ENCODE results near the gene IGDCC3. TPM values are rescaled to one million over a fixed set of nuclear protein-coding genes. Genes with fewer than 3 reads are reported as not detected.

IGDCC3 gene
- polyA plus RNA-seq, 1 donor (not counting 4 experiments of a cell fraction or from before 2014, with no cell fraction given), result not detected

- H3K4me3 ChIP-seq (ENCODE audit: control insufficient read depth in 2 of 3, extremely low read depth in 1 of 3, insufficient read depth in 2 of 3, low read depth in 1 of 3, low read length in 3 of 3), result no peak overlapping the region
- no peaks in the 10 kb centered on the region for H3K36me3 ChIP-seq (ENCODE audit: control insufficient read depth in 2 of 2, extremely low read depth in 1 of 2, insufficient read depth in 2 of 2, low read length in 2 of 2)
- DNase-seq (ENCODE audit: low read depth, low spot score) (no peak), FAIRE-seq (no peak)
- TF ChIP-seq CTCF (optimal IDR thresholded peaks at IDR 0.05 in 1 of 3, IDR thresholded peaks at IDR 0.05 in 1 of 3, conservative IDR thresholded peaks at IDR 0.05 in 1 of 3; ENCODE audit: extremely low read depth in 1 of 3, insufficient read depth in 2 of 3, low read length in 3 of 3) (no peak), EZH2 (IDR thresholded peaks at IDR 0.05; ENCODE audit: low read length) (no peak)
- H3K9me3 ChIP-seq (ENCODE audit: control insufficient read depth, low read depth, low read length), result no peaks in the 10 kb centered on the region
- dilution Hi-C loops (cut with MboI; ENCODE audit: extremely low pct_ligation_motif_present, low sequenced_read_pairs), result no loop called here
- H3K27ac ChIP-seq (ENCODE audit: control insufficient read depth, insufficient read depth, low read length), result no peak overlapping the region
- H3K4me1 ChIP-seq (ENCODE audit: control insufficient read depth, extremely low read depth, insufficient read depth, low read length), result no peaks in the 10 kb centered on the region
- H3K79me2 ChIP-seq (ENCODE audit: control insufficient read depth, insufficient read depth, low read length), result no peaks in the 10 kb centered on the region
- peaks cover 69% of the 10 kb centered on the region for H3K27me3 ChIP-seq (ENCODE audit: control insufficient read depth, extremely low read depth, insufficient read depth, low read length)
- no peak overlapping the region for H3K9ac ChIP-seq (ENCODE audit: control insufficient read depth, extremely low read depth, insufficient read depth, low read length)
- H4K20me1 ChIP-seq (ENCODE audit: control insufficient read depth, extremely low read depth, insufficient read depth, low read length), result no peaks in the 10 kb centered on the region
- H2AFZ ChIP-seq (ENCODE audit: control insufficient read depth, low read length), result no peak overlapping the region
- H3K4me2 ChIP-seq (ENCODE audit: control insufficient read depth, extremely low read depth, insufficient read depth, low read depth, low read length), result no peak overlapping the region
- H3K9me1 ChIP-seq (ENCODE audit: control insufficient read depth, extremely low read depth, insufficient read depth, low read length), result no peaks in the 10 kb centered on the region
Observed at GRCh38 chr15:65393091-65393490, 15.3 kb upstream of the IGDCC3 start.

- peaks cover 65% of the 10 kb centered on the region for H3K27me3 ChIP-seq (ENCODE audit: control insufficient read depth, extremely low read depth, insufficient read depth, low read length)
- H4K20me1 ChIP-seq (ENCODE audit: control insufficient read depth, extremely low read depth, insufficient read depth, low read length), result no peaks in the 10 kb centered on the region
- H3K9me1 ChIP-seq (ENCODE audit: control insufficient read depth, extremely low read depth, insufficient read depth, low read length), result no peaks in the 10 kb centered on the region
- no peaks in the 10 kb centered on the region for H3K36me3 ChIP-seq (ENCODE audit: control insufficient read depth in 2 of 2, extremely low read depth in 1 of 2, insufficient read depth in 2 of 2, low read length in 2 of 2)
- FAIRE-seq (no peak), DNase-seq (ENCODE audit: low read depth, low spot score) (no peak)
- TF ChIP-seq EZH2 (IDR thresholded peaks at IDR 0.05; ENCODE audit: low read length) (no peak), CTCF (optimal IDR thresholded peaks at IDR 0.05 in 1 of 3, IDR thresholded peaks at IDR 0.05 in 1 of 3, conservative IDR thresholded peaks at IDR 0.05 in 1 of 3; ENCODE audit: extremely low read depth in 1 of 3, insufficient read depth in 2 of 3, low read length in 3 of 3) (no peak)
- H3K9ac ChIP-seq (ENCODE audit: control insufficient read depth, extremely low read depth, insufficient read depth, low read length), result no peak overlapping the region
- no peak overlapping the region for H2AFZ ChIP-seq (ENCODE audit: control insufficient read depth, low read length)
- no peak overlapping the region for H3K27ac ChIP-seq (ENCODE audit: control insufficient read depth, insufficient read depth, low read length)
- H3K4me3 ChIP-seq (ENCODE audit: control insufficient read depth in 2 of 3, extremely low read depth in 1 of 3, insufficient read depth in 2 of 3, low read depth in 1 of 3, low read length in 3 of 3), result no peak overlapping the region
- no peaks in the 10 kb centered on the region for H3K79me2 ChIP-seq (ENCODE audit: control insufficient read depth, insufficient read depth, low read length)
- H3K9me3 ChIP-seq (ENCODE audit: control insufficient read depth, low read depth, low read length), result no peaks in the 10 kb centered on the region
- dilution Hi-C loops (cut with MboI; ENCODE audit: extremely low pct_ligation_motif_present, low sequenced_read_pairs), result no loop called here
- H3K4me1 ChIP-seq (ENCODE audit: control insufficient read depth, extremely low read depth, insufficient read depth, low read length), result no peaks in the 10 kb centered on the region
- no peak overlapping the region for H3K4me2 ChIP-seq (ENCODE audit: control insufficient read depth, extremely low read depth, insufficient read depth, low read depth, low read length)
Observed at GRCh38 chr15:65392368-65392767, 14.6 kb upstream of the IGDCC3 start.

Data from keratinocyte (primary cell).